SJCRH30 (cell line): ENCODE data around the gene TLR9. TPM values are rescaled to one million over a fixed set of nuclear protein-coding genes. Genes with fewer than 3 reads are reported as not detected.

Experiments used
- DNase-seq, 2 experiments: peaks; one replicate each; pipeline ENCODE4 v3.0.0-alpha.2; 2015 to 2020
- H3K27ac ChIP-seq: fragments of 250-450 bp; sonication (Bioruptor Pico); 2 replicates; pipeline ENCODE4 v1.5.1; 2020; ENCODE audit warnings: mild to moderate bottlenecking, moderate library complexity
- H3K27me3 ChIP-seq: fragments of 250-450 bp; sonication (Bioruptor Pico); 2 replicates; pipeline ENCODE4 v1.5.1; 2020; ENCODE audit warnings: mild to moderate bottlenecking, moderate library complexity
- H3K36me3 ChIP-seq: fragments of 250-450 bp; sonication (Bioruptor Pico); 2 replicates; pipeline ENCODE4 v1.5.1; 2020; ENCODE audit warnings: mild to moderate bottlenecking, moderate library complexity
- H3K4me1 ChIP-seq: fragments of 250-450 bp; sonication (Bioruptor Pico); 2 replicates; pipeline ENCODE4 v1.5.1; 2020; ENCODE audit warnings: mild to moderate bottlenecking, moderate library complexity
- H3K4me3 ChIP-seq: fragments of 250-450 bp; sonication (Bioruptor Pico); 2 replicates; pipeline ENCODE4 v1.5.1; 2020; ENCODE audit warnings: mild to moderate bottlenecking, moderate library complexity
- H3K9me3 ChIP-seq: fragments of 250-450 bp; sonication (Bioruptor Pico); replicated peaks from 2 replicates; pipeline ENCODE4 v1.5.1; 2020; ENCODE audit warnings: mild to moderate bottlenecking, moderate library complexity
- total RNA-seq: library from RNA; depleted of rRNA; stranded (reverse); fragments of >200 nt; shearing (Covaris generic); gene quantifications from 2 replicates; pipeline ENCODE4 v1.2.3, GENCODE V29; 2014

TLR9 gene
- total RNA-seq, 1 experiment from 2014 or later: not detected

GRCh38 chr3:52240886-52241370 lies 15.5 kb upstream of the TLR9 start:
- Histone ChIP-seq H3K9me3 (no peaks in the 10 kb centered on the region), H3K27ac (no peak overlapping the region), H3K36me3 (no peaks in the 10 kb centered on the region), H3K27me3 (no peaks in the 10 kb centered on the region), H3K4me1 (peaks cover 12% of the 10 kb centered on the region; the same call in 1 of the 2 replicates), H3K4me3 (no peak overlapping the region)
- DNase-seq: no peak

- peaks cover 12% of the 10 kb centered on the region; the same call in 1 of the 2 replicates for H3K4me1 ChIP-seq
- no peaks in the 10 kb centered on the region for H3K27me3 ChIP-seq
- no peak overlapping the region for H3K27ac ChIP-seq
- H3K9me3 ChIP-seq: no peaks in the 10 kb centered on the region
- peak; percentile 63 to 68 for DNase-seq
- no peak overlapping the region for H3K4me3 ChIP-seq
- no peaks in the 10 kb centered on the region for H3K36me3 ChIP-seq
These were observed 14.8 kb upstream of the TLR9 start for GRCh38 chr3:52240059-52240885.

GRCh38 chr3:52238761-52239701 lies 13.6 kb upstream of the TLR9 start, which contains the start of gene TWF2:
TWF2 (minus strand) TSS chr3:52239158; CDS start chr3:52239016, 142 bp downstream.
- Histone ChIP-seq H3K9me3 (no peaks in the 10 kb centered on the region), H3K27ac (no peak within 1 kb of the TSS)
- peak; percentile 76 to 85 for DNase-seq

GRCh38 chr3:52238193-52238760 lies 12.8 kb upstream of the TLR9 start:
- Histone ChIP-seq H3K9me3 (no peaks in the 10 kb centered on the region), H3K4me3 (peak overlapping the region; percentile 76), H3K27me3 (no peaks in the 10 kb centered on the region), H3K27ac (no peak overlapping the region), H3K36me3 (no peaks in the 10 kb centered on the region), H3K4me1 (peaks cover 12% of the 10 kb centered on the region; the same call in 1 of the 2 replicates)
- DNase-seq: no peak

More at GRCh38 chr3:52238761-52239701, 13.6 kb upstream of the TLR9 start, which contains the start of gene TWF2:
- Histone ChIP-seq H3K36me3 (no peaks in the 10 kb centered on the region), H3K27me3 (no peaks in the 10 kb centered on the region), H3K4me3 (peak within 1 kb of the TSS; percentile 76), H3K4me1 (peaks cover 12% of the 10 kb centered on the region; the same call in 1 of the 2 replicates)

GRCh38 chr3:52237657-52238172 lies 12.3 kb upstream of the TLR9 start:
- no peaks in the 10 kb centered on the region for H3K27me3 ChIP-seq
- no peaks in the 10 kb centered on the region for H3K36me3 ChIP-seq
- no peak overlapping the region for H3K27ac ChIP-seq
- no peaks in the 10 kb centered on the region for H3K9me3 ChIP-seq
- no peak overlapping the region; the same call in 1 of the 2 replicates for H3K4me3 ChIP-seq
- DNase-seq: peak; percentile 33 to 41
- H3K4me1 ChIP-seq: peaks cover 12% of the 10 kb centered on the region; the same call in 1 of the 2 replicates

- H3K4me3 ChIP-seq: no peak overlapping the region
- no peaks in the 10 kb centered on the region for H3K9me3 ChIP-seq
- H3K27ac ChIP-seq: no peak overlapping the region
- DNase-seq: no peak
- H3K36me3 ChIP-seq: no peaks in the 10 kb centered on the region
- H3K27me3 ChIP-seq: no peaks in the 10 kb centered on the region
- peaks cover 12% of the 10 kb centered on the region; the same call in 1 of the 2 replicates for H3K4me1 ChIP-seq
These were observed 11.7 kb upstream of the TLR9 start for GRCh38 chr3:52237006-52237656.

GRCh38 chr3:52236424-52236886 lies 11.0 kb upstream of the TLR9 start:
- Histone ChIP-seq H3K36me3 (no peaks in the 10 kb centered on the region), H3K27ac (no peak overlapping the region), H3K4me1 (peaks cover 12% of the 10 kb centered on the region; the same call in 1 of the 2 replicates), H3K4me3 (no peak overlapping the region), H3K9me3 (no peaks in the 10 kb centered on the region), H3K27me3 (no peaks in the 10 kb centered on the region)
- no peak for DNase-seq

GRCh38 chr3:52234516-52235447 lies 9.3 kb upstream of the TLR9 start:
- DNase-seq: no peak
- Histone ChIP-seq H3K36me3 (no peaks in the 10 kb centered on the region), H3K9me3 (no peaks in the 10 kb centered on the region)

GRCh38 chr3:52233968-52234367 lies 8.5 kb upstream of the TLR9 start:
- Histone ChIP-seq H3K27ac (no peak overlapping the region), H3K4me1 (peaks cover 4% of the 10 kb centered on the region; the same call in 1 of the 2 replicates), H3K9me3 (no peaks in the 10 kb centered on the region), H3K27me3 (no peaks in the 10 kb centered on the region), H3K36me3 (no peaks in the 10 kb centered on the region), H3K4me3 (no peak overlapping the region)
- no peak for DNase-seq

More at GRCh38 chr3:52234516-52235447, 9.3 kb upstream of the TLR9 start:
- Histone ChIP-seq H3K4me1 (peaks cover 4% of the 10 kb centered on the region; the same call in 1 of the 2 replicates), H3K4me3 (no peak overlapping the region), H3K27ac (no peak overlapping the region), H3K27me3 (no peaks in the 10 kb centered on the region)

- DNase-seq: no peak
- no peak overlapping the region for H3K4me3 ChIP-seq
- H3K36me3 ChIP-seq: no peaks in the 10 kb centered on the region
- H3K9me3 ChIP-seq: no peaks in the 10 kb centered on the region
- no peaks in the 10 kb centered on the region for H3K27me3 ChIP-seq
- H3K4me1 ChIP-seq: peaks cover 2% of the 10 kb centered on the region; the same call in 1 of the 2 replicates
- no peak overlapping the region for H3K27ac ChIP-seq
These were observed 7.7 kb upstream of the TLR9 start for GRCh38 chr3:52233108-52233591.

- Histone ChIP-seq H3K27me3 (no peaks in the 10 kb centered on the region), H3K9me3 (no peaks in the 10 kb centered on the region), H3K27ac (no peak overlapping the region), H3K4me1 (no peaks in the 10 kb centered on the region), H3K36me3 (no peaks in the 10 kb centered on the region), H3K4me3 (no peak overlapping the region)
- DNase-seq: no peak
These were observed 7.0 kb upstream of the TLR9 start for GRCh38 chr3:52232279-52233107.
